Neuron (in vitro differentiated cells): ENCODE measurements around the gene MCF2L.
"Not testable (repeated sequence)": the region's sequence is repeated elsewhere in the genome, so short reads cannot be mapped to it uniquely, and the experiment has no call there.

Experiments used
- H2AFZ ChIP-seq: one replicate; pipeline ENCODE4 v1.6.1; 2013; ENCODE audit warnings: low read depth, mild to moderate bottlenecking, inconsistent platforms, low read length, moderate library complexity
- H3K27me3 ChIP-seq: one replicate; pipeline ENCODE4 v1.6.1; 2013; ENCODE audit warnings: low read length; ENCODE audit not compliant: insufficient read depth
- H3K36me3 ChIP-seq: one replicate; pipeline ENCODE4 v1.6.1; 2013; ENCODE audit warnings: low read length; ENCODE audit not compliant: insufficient read depth
- H3K4me1 ChIP-seq: one replicate; pipeline ENCODE4 v1.6.1; 2013; ENCODE audit warnings: low read length; ENCODE audit not compliant: insufficient read depth
- H3K4me3 ChIP-seq: 2 replicates; pipeline ENCODE4 v1.5.1; 2013; ENCODE audit warnings: mild to moderate bottlenecking, low read length, moderate library complexity
- H3K9me3 ChIP-seq: one replicate; pipeline ENCODE4 v1.6.1; 2013; ENCODE audit warnings: low read length

MCF2L gene

DNA sequence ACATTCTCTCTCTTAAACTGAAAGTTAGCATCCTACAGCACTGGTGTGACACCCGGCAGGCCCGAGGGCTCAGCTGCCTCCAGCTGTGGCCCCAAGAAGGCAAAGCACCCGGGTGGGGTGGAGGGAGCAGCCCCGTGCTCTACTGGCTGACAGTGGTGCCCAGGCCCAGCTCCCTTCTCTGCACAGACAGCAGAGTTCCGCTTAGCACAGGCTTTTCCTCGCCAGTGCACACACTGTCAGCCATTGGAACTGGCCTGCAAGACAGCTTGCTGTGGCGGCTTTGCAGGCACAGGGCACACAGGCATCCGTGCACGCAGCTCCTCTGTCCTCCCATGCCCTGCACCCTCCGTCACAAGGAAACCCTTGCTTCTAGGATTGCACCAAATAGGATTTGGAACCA, 133.3 kb downstream of the MCF2L start:
- not testable (repeated sequence) for H3K9me3 ChIP-seq, H3K4me3 ChIP-seq

DNA sequence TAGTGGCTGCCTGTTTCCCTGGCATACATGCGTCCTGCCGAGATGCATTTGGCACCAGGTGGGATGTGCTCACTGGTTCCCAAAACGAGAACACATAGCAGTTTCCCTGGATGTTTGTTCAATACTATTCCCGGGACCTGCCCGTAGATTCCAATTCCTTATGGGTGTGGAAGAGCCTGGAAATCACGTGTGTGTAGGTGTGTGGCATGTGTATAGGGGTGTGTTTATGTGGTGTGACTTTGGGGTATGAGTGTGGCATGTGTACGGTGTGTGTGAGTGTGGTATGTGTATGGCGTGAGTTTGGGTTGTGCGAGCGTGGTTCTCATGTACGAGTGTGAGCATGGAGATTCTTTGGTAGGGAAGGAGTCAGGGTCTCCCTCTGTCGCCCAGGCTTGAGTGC, 133.7 kb downstream of the MCF2L start:
- peaks cover 3% of the 10 kb centered on the region for H3K4me1 ChIP-seq
- H3K36me3 ChIP-seq = no peaks in the 10 kb centered on the region
- no peak overlapping the region for H2AFZ ChIP-seq
- H3K4me3 ChIP-seq = no peak overlapping the region
- peaks cover 3% of the 10 kb centered on the region for H3K9me3 ChIP-seq
- no peaks in the 10 kb centered on the region for H3K27me3 ChIP-seq

More for the DNA sequence above, 133.3 kb downstream of the MCF2L start:
- not testable (repeated sequence) for H3K4me1 ChIP-seq, H3K36me3 ChIP-seq, H2AFZ ChIP-seq, H3K27me3 ChIP-seq

DNA sequence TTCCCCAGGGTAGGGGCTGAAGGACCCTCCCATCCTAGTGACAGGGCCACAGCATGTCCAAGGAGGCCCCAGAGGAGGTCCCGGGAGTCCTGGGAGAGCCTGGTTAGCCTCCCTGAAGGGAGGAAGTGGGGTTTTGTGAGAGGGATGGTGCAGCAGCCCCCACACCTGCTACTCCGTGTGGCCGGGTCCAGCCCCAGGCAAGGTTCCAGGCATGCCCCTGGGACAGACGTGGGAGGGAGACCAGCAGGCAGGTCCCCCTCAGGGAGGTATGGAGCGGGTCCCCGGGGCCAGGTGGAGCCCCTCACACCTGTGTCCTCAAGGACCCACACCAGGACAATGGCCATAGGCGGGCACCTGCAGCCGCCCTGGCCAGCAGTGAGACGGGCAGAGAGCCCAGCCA, 134.6 kb downstream of the MCF2L start:
- no peak overlapping the region for H3K4me3 ChIP-seq
- H3K36me3 ChIP-seq = no peaks in the 10 kb centered on the region
- H3K27me3 ChIP-seq = no peaks in the 10 kb centered on the region
- H3K4me1 ChIP-seq = no peaks in the 10 kb centered on the region
- no peak overlapping the region for H2AFZ ChIP-seq
- peaks cover 3% of the 10 kb centered on the region for H3K9me3 ChIP-seq

DNA sequence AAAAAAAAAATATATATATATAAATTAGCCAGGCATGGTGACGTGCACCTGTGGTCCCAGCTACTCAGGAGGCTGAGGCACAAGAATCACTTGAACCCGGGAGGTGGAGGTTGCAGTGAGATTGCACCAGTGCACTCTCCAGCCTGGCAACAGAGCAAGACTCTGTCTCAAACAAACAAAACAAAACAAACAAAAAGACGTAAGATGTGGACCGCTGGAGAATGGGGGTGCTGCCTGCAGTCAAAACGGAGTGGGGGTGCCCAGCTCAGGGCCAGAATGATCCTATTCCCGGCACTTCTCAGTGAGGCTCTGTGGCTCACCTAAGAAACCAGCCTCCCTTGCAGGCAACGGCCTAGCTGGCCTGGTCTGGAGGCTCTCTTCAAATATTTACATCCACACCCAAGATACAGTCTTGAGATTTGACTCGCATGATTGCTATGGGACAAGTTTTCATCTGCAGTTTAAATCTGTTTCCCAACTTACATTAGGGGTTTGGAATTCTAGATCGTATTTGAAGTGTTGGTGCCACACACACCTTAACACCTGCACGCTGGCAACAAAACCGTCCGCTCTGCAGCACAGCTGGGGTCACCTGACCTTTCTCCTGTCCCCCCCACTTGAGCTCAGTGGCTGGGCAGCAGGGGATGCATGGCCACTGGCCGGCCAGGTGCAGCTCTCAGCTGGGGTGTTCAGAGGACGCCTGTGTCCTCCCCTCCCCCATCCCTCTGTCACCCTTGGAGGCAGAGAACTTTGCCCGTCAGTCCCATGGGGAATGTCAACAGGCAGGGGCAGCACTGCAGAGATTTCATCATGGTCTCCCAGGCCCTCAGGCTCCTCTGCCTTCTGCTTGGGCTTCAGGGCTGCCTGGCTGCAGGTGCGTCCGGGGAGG, 136.3 kb downstream of the MCF2L start, which contains the start of gene F7:
Gene F7 (plus strand): TSS at position 760 of the 889 bp plus-strand sequence. CDS start 51 bp downstream, at position 811.
- H3K9me3 ChIP-seq = no peaks in the 10 kb centered on the region
- no peaks in the 10 kb centered on the region for H3K4me1 ChIP-seq
- no peaks in the 10 kb centered on the region for H3K27me3 ChIP-seq
- no peaks in the 10 kb centered on the region for H3K36me3 ChIP-seq
- no peak within 1 kb of the TSS for H3K4me3 ChIP-seq
- no peak within 1 kb of the TSS for H2AFZ ChIP-seq

DNA sequence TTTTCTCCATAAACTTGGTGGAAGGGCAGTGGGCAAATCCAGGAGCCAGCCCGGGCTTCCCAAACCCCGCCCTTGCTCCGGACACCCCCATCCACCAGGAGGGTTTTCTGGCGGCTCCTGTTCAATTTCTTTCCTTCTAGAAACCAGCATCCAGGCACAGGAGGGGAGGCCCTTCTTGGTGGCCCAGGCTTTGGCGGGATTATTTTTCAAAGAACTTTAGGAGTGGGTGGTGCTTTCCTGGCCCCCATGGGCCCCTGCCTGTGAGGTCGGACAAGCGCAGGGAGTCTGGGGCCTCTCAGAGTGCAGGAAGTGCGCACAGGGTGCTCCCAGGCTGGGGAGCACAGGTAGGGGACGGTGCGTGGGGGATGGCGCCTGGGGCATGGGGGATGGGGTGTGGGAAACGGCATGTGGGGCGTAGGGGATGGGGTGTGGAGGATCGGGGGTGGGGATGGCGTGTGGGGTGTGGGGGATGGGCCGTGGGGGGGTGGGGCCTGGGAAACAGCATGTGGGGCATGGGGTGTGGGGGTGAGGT, 137.0 kb downstream of the MCF2L start:
- Histone ChIP-seq H3K9me3 (no peaks in the 10 kb centered on the region), H3K4me1 (no peaks in the 10 kb centered on the region), H3K36me3 (no peaks in the 10 kb centered on the region), H3K4me3 (no peak overlapping the region), H3K27me3 (no peaks in the 10 kb centered on the region), H2AFZ (no peak overlapping the region)

DNA sequence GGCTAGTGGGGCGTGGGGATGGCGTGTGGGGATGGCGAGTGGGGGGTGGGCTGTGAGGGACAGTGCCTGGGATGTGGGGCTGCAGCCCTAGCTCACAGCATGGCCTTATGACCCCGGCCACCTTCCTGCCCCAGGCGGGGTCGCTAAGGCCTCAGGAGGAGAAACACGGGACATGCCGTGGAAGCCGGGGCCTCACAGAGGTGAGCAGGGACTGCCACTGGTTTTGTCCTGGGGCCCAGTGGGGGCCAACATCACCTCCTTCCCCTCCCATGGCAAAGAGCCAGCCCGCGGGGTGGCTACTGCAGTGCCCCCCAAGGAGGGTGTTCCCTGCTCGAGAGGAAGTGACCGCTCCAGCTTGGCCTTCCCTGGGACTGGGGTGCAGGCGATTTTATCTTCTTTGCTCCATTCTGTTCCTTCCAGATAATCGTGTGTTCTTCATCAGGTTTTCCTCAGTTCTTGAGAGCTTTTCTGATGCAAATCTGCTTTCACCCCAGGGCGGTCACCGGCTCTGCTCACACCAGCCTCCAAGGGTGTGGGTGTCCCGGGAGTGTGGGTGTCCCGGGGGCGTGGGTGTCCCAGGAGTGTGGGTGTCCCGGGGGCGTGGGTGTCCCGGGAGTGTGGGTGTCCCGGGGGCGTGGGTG, 137.8 kb downstream of the MCF2L start:
- no peaks in the 10 kb centered on the region for H3K27me3 ChIP-seq
- no peaks in the 10 kb centered on the region for H3K36me3 ChIP-seq
- H3K4me1 ChIP-seq = no peaks in the 10 kb centered on the region
- H3K9me3 ChIP-seq = no peaks in the 10 kb centered on the region
- no peak overlapping the region for H2AFZ ChIP-seq
- H3K4me3 ChIP-seq = no peak overlapping the region

DNA sequence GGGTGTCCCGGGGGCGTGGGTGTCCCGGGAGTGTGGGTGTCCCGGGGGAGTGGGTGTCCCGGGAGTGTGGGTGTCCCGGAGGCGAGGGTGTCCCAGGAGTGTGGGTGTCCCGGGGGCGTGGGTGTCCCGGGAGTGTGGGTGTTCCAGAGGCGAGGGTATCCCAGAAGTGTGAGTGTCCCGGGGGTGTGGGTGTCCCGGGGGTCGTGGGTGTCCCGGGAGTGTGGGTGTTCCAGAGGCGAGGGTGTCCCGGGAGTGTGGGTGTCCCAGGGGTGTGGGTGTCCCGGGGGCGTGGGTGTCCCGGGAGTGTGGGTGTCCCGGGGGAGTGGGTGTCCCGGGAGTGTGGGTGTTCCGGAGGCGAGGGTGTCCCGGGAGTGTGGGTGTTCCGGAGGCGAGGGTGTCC, 139.5 kb downstream of the MCF2L start:
- H3K9me3 ChIP-seq, H2AFZ ChIP-seq, H3K4me1 ChIP-seq, H3K27me3 ChIP-seq, H3K36me3 ChIP-seq, H3K4me3 ChIP-seq: not testable (repeated sequence)

DNA sequence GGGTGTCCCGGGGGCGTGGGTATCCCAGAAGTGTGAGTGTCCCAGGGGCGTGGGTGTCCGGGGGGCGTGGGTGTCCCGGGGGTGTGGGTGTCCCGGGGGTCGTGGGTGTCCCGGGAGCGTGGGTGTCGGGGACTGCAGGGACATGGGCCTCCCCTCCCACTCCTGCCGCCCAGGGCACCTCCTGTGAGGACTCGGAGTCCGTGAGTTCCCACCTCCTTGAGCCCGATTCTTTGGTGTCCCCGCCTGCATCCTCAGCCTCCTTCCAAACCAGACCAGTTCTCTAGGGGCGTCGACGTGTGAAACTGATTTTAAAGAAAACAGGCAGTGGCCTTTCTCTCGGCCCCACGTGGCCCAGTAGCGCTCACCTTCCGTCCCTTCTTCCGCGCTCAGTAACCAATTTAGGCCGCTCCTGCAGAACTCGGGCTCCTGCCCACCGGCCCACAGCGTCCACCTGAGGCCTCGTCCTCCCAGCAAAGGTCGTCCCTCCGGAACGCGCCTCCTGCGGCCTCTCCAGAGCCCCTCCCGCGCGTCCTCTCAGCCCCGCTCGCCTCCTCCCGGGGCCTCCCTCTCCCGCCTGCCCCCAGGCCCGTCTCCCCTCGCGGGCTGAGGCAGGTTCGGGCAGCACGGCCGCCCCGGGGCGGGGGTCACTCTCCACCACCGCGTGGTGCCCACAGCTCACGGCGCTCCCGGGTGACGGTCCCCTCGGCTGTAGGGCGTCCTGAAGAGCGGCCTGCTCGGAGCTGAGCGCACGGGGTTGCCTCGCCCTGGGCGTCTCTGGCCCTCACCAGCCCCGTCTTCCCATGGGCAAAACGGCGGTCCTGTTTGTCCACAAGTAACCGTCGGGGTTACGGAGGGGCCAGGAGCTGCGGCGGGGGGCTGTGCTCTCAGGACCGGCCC, 140.4 kb downstream of the MCF2L start:
- Histone ChIP-seq H3K9me3 (no peaks in the 10 kb centered on the region), H3K36me3 (no peaks in the 10 kb centered on the region), H3K4me3 (no peak overlapping the region), H3K27me3 (no peaks in the 10 kb centered on the region), H2AFZ (no peak overlapping the region), H3K4me1 (no peaks in the 10 kb centered on the region)

DNA sequence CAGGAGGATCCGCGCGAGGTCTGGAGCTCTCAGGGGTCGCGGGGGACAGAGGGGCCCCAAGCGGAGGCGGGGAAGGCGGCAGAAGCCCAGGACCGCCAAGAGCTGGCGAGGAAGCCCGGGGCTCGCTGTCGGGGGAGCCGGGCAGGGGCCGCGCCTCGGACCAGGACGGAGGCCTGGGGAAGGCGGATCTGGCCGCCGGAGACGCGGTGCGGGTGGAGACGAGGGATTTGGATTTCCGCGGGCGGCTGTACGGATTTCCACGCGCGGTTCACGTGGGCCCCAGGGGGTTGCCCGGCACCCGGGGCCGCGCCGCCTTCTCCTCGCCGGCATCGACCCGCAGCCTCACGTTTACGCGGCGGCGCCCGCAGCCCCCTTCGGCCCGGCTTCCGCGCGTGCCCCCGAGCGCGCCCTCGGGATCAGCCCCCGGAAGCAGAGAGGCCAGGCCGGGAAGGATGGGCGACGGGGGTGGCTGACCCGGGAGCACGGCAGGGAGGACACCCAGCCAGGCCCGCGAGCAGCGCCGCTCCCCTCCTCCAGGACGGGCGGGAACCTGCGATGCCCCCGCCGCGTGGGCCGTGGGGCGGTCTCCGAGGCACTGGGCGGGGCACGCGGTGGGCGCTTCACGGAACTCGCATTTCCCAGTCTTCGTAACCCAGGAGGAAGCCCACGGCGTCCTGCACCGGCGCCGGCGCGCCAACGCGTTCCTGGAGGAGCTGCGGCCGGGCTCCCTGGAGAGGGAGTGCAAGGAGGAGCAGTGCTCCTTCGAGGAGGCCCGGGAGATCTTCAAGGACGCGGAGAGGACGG, 141.2 kb downstream of the MCF2L start:
- Histone ChIP-seq H2AFZ (no peak overlapping the region), H3K27me3 (no peaks in the 10 kb centered on the region), H3K4me3 (no peak overlapping the region), H3K9me3 (no peaks in the 10 kb centered on the region), H3K4me1 (no peaks in the 10 kb centered on the region), H3K36me3 (no peaks in the 10 kb centered on the region)

DNA sequence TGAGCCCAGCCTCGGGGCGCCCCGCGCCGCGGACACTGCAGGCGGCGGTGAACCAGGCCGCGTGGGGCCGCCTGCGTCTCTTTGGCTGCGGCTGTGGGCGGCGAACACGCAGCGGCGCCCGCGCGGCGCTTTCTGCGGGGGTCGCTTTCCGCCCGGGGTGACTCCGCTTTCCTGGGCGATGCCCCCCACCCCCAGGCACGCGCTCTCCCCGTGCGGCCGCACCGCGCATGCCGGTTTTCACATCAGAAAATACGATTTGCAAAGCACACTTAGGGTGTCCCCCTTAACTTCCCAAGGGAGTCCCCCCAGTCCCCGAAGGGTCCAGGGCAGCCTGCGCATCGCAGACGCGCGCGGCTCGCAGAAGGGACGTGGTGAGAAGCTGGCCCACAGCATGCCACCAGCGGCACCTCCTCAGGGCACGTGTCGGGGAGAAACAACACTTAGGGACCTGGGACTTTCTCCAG, 141.9 kb downstream of the MCF2L start:
- H3K4me1 ChIP-seq = no peaks in the 10 kb centered on the region
- no peaks in the 10 kb centered on the region for H3K27me3 ChIP-seq
- H2AFZ ChIP-seq = no peak overlapping the region
- no peaks in the 10 kb centered on the region for H3K9me3 ChIP-seq
- no peak overlapping the region for H3K4me3 ChIP-seq
- H3K36me3 ChIP-seq = no peaks in the 10 kb centered on the region

DNA sequence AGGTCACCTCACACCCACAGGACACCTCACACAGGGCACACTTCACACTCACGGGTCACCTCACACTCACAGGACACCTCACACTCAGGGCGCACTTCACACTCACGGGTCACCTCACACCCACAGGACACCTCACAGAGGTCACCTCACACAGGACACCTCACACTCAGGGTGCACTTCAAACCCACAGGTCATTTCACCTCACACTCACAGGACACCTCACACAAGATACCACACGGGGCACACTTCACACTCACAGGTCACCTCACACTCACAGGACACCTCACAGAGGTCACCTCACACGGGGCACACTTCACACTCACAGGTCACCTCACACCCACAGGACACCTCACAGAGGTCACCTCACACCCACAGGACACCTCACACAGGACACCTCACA, 142.8 kb downstream of the MCF2L start:
- H3K4me1 ChIP-seq, H3K9me3 ChIP-seq, H3K4me3 ChIP-seq, H3K27me3 ChIP-seq, H2AFZ ChIP-seq, H3K36me3 ChIP-seq: not testable (repeated sequence)

DNA sequence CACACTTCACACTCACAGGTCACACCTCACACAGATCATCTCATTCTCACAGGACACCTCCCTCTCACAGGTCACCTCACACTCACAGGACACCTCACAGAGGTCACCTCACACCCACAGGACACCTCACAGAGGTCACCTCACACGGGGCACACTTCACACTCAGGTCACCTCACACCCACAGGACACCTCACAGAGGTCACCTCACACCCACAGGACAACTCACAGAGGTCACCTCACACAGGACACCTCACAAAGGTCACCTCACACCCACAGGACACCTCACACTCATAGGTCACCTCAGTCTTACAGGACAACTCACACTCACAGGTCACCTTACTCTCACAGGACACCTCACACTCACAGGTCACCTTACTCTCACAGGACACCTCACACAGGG, 143.5 kb downstream of the MCF2L start:
- not testable (repeated sequence) for H3K4me1 ChIP-seq, H3K36me3 ChIP-seq, H3K27me3 ChIP-seq, H3K4me3 ChIP-seq, H3K9me3 ChIP-seq, H2AFZ ChIP-seq
